ENCODE data around the gene LIPT2. TPM values are rescaled to one million over a fixed set of nuclear protein-coding genes. Genes with fewer than 3 reads are reported as not detected.
"Not testable (repeated sequence)": the region's sequence is repeated elsewhere in the genome, so short reads cannot be mapped to it uniquely, and the experiment has no call there.

The LIPT2 gene
- total RNA-seq, result 6.1 TPM
- polyA plus RNA-seq, result 2.3 TPM
- long read RNA-seq, donor 1, result 0 reads
- long read RNA-seq, donor 2, result 0 reads
- long read RNA-seq, donor 3, transcript LIPT2-201 (2 exons, 1,018 nt), result major isoform, 7 of 21 reads
- long read RNA-seq, donor 3, partial matches to known transcripts, result 13 of 21 reads
- long read RNA-seq, donor 3, other reads (novel, unspliced or antisense), result 0 of 21 reads
- long read RNA-seq, donor 4, partial matches to known transcripts, result 0 of 3 reads
- long read RNA-seq, donor 4, other reads (novel, unspliced or antisense), result 0 of 3 reads
- long read RNA-seq, donor 5, partial matches to known transcripts, result 0 of 4 reads
- long read RNA-seq, donor 5, other reads (novel, unspliced or antisense), result 0 of 4 reads
- long read RNA-seq, donor 6, partial matches to known transcripts, result 0 of 3 reads
- long read RNA-seq, donor 6, other reads (novel, unspliced or antisense), result 0 of 3 reads
- long read RNA-seq, donor 7, partial matches to known transcripts, result 0 of 2 reads
- long read RNA-seq, donor 7, other reads (novel, unspliced or antisense), result 0 of 2 reads
- long read RNA-seq, donor 8, partial matches to known transcripts, result 0 of 3 reads
- long read RNA-seq, donor 8, other reads (novel, unspliced or antisense), result 0 of 3 reads
- long read RNA-seq, donor 9, partial matches to known transcripts, result 0 of 4 reads
- long read RNA-seq, donor 9, other reads (novel, unspliced or antisense), result 0 of 4 reads
- long read RNA-seq, donor 10, partial matches to known transcripts, result 0 of 1 reads
- long read RNA-seq, donor 10, other reads (novel, unspliced or antisense), result 0 of 1 reads

DNA sequence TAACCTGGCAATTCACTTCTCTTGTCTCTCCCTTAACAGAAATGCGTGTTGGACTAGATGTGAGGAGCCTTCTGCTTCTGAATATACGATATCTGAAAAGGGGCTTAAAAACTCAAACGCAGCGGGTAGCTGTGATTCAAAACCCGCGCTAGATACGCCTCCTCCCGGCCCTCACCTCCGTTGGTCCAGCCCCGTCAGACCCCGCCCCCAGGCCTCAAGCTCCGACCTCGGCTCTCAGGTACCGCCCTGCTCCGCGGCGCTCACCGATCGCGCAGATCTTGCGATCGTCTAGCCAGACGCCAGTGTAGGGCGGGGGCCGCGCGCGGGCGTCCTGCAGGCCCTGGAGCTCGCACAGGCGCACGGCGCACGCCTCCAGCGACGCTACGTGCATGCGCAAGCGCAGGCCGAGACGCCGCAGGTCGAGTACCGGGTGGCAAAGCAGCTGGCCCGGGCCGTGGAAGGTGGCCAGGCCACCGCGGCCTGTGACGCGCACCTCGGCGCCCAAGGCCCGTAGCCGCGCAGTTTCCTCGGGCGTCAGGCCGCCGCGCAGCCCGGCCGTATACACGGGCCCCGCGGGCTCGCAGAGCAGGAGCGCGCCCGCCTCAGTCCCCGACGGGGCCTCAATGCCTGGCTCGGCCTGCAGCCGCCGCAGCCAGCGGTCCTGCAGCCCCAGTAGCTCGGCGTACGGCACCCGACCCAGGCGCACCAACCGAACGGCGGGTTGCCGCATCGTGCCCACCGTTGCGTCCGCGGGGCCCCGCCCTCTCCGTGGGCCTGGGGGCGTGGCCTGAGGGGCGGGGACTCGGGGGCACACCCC, at the start of gene LIPT2:
LIPT2 (minus strand) TSS at position 751 of the 817 bp plus-strand sequence; CDS start at position 730, 21 bp downstream.
- peak within 1 kb of the TSS; percentile 44 to 82 for H3K4me3 ChIP-seq (ENCODE audit: low read length in 2 of 2)
- peaks cover 0 to 15% of the 10 kb centered on the region in 2 donors for H3K4me1 ChIP-seq (ENCODE audit: control insufficient read depth in 2 of 2, insufficient read depth in 2 of 2, low read length in 2 of 2)
- peak; percentile 89 to 99 (median 96) for DNase-seq (ENCODE audit: low read depth in 6 of 9, low spot score in 9 of 9)
- H3K36me3 ChIP-seq (ENCODE audit: control insufficient read depth in 2 of 2, insufficient read depth in 2 of 2, low read length in 1 of 2), result no peaks in the 10 kb centered on the region
- peak within 1 kb of the TSS; percentile 90 to 99 for H3K27ac ChIP-seq (ENCODE audit: low read depth in 1 of 2, low read length in 1 of 2)
- no peaks in the 10 kb centered on the region for H3K27me3 ChIP-seq (ENCODE audit: control insufficient read depth in 2 of 2, insufficient read depth in 1 of 2, low read length in 1 of 2)
- no peaks in the 10 kb centered on the region for H3K9me3 ChIP-seq (ENCODE audit: control insufficient read depth in 2 of 2, insufficient read depth in 1 of 2, low read length in 1 of 2)
- under 1% methylated on average over 94 of the region's 94 CpGs for WGBS

DNA sequence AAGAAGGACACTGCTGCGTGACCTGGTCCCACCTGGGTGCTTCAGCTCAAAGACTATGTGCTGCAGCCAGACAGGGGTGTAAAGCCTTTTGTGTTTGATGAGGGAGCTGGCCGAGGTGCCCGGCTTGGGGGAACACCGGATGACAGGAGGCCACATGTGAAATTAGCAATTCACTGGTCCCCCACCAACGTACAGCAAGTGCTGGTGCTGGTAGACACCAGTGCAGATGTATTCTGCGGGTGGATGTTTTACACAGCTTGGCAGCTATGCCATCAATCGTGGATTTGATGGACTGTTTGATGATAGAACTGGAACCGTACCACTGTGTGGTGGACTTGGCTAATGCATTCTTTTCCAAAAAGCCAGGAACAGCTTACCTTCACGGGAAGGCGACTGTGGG, 47.9 kb upstream of the LIPT2 start:
- Histone ChIP-seq H3K4me3 (ENCODE audit: low read length in 2 of 2) (no peak overlapping the region), H3K4me1 (ENCODE audit: control insufficient read depth in 2 of 2, insufficient read depth in 2 of 2, low read length in 2 of 2) (no peaks in the 10 kb centered on the region), H3K27ac (ENCODE audit: low read depth in 1 of 2, low read length in 1 of 2) (no peak overlapping the region), H3K27me3 (ENCODE audit: control insufficient read depth in 2 of 2, insufficient read depth in 1 of 2, low read length in 1 of 2) (no peaks in the 10 kb centered on the region), H3K36me3 (ENCODE audit: control insufficient read depth in 2 of 2, insufficient read depth in 2 of 2, low read length in 1 of 2) (no peaks in the 10 kb centered on the region), H3K9me3 (ENCODE audit: control insufficient read depth in 2 of 2, insufficient read depth in 1 of 2, low read length in 1 of 2) (peaks cover 0 to 33% of the 10 kb centered on the region in 2 donors)
- WGBS, result 95% methylated on average over 10 of the region's 10 CpGs
- no peak for DNase-seq (ENCODE audit: low read depth in 6 of 9, low spot score in 9 of 9)

DNA sequence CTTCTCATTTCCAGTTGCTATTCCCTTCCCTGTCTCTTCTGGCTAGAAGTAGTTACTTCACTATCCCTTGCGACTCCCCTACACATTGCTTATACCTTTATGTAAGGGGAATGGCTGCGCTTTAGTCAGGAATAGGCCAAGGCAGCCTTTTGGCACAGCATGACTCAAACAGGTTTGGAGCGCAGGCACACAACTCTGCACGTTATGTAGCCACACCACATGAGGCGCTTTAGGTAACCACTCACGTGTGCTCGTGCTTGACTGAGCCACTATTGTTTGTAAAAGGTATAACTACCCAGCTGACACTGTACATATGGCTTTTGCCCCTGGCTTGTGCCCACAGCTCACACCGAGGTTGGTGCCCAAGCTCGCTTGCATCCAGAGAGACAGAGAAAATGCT, 46.7 kb upstream of the LIPT2 start:
- DNase-seq (ENCODE audit: low read depth in 6 of 9, low spot score in 9 of 9), result no peak
- Histone ChIP-seq H3K36me3 (ENCODE audit: control insufficient read depth in 2 of 2, insufficient read depth in 2 of 2, low read length in 1 of 2) (no peaks in the 10 kb centered on the region), H3K9me3 (ENCODE audit: control insufficient read depth in 2 of 2, insufficient read depth in 1 of 2, low read length in 1 of 2) (peaks cover 0 to 33% of the 10 kb centered on the region in 2 donors)

DNA sequence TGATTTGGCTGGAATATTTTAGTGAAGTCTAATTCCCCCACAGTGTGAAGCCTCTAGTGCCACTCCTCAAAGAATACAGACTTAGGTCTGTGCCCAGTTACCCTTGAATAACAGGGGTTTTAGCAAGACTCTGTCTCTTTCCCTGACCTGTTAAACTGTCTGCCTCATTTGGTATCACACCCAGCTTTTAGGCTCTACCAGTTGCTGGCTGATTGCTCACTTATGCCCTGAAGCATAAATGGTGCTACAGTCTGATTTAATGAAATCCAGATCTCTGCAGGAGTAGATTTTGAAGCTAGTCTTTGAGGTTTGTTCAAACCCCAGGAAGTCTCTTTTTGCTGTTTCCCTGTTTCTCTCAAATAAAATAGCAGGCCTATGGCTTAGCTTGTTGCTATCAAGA, 45.2 kb upstream of the LIPT2 start:
- Histone ChIP-seq H3K27ac (ENCODE audit: low read depth in 1 of 2, low read length in 1 of 2) (no peak overlapping the region), H3K4me1 (ENCODE audit: control insufficient read depth in 2 of 2, insufficient read depth in 2 of 2, low read length in 2 of 2) (no peaks in the 10 kb centered on the region), H3K4me3 (ENCODE audit: low read length in 2 of 2) (no peak overlapping the region), H3K9me3 (ENCODE audit: control insufficient read depth in 2 of 2, insufficient read depth in 1 of 2, low read length in 1 of 2) (peaks cover 0 to 21% of the 10 kb centered on the region in 2 donors), H3K27me3 (ENCODE audit: control insufficient read depth in 2 of 2, insufficient read depth in 1 of 2, low read length in 1 of 2) (no peaks in the 10 kb centered on the region), H3K36me3 (ENCODE audit: control insufficient read depth in 2 of 2, insufficient read depth in 2 of 2, low read length in 1 of 2) (no peaks in the 10 kb centered on the region)
- no peak for DNase-seq (ENCODE audit: low read depth in 6 of 9, low spot score in 9 of 9)

More for the DNA sequence above, 46.7 kb upstream of the LIPT2 start:
- WGBS, result 98% methylated on average over 9 of the region's 9 CpGs
- Histone ChIP-seq H3K4me3 (ENCODE audit: low read length in 2 of 2) (no peak overlapping the region), H3K27me3 (ENCODE audit: control insufficient read depth in 2 of 2, insufficient read depth in 1 of 2, low read length in 1 of 2) (no peaks in the 10 kb centered on the region), H3K27ac (ENCODE audit: low read depth in 1 of 2, low read length in 1 of 2) (no peak overlapping the region), H3K4me1 (ENCODE audit: control insufficient read depth in 2 of 2, insufficient read depth in 2 of 2, low read length in 2 of 2) (no peaks in the 10 kb centered on the region)

DNA sequence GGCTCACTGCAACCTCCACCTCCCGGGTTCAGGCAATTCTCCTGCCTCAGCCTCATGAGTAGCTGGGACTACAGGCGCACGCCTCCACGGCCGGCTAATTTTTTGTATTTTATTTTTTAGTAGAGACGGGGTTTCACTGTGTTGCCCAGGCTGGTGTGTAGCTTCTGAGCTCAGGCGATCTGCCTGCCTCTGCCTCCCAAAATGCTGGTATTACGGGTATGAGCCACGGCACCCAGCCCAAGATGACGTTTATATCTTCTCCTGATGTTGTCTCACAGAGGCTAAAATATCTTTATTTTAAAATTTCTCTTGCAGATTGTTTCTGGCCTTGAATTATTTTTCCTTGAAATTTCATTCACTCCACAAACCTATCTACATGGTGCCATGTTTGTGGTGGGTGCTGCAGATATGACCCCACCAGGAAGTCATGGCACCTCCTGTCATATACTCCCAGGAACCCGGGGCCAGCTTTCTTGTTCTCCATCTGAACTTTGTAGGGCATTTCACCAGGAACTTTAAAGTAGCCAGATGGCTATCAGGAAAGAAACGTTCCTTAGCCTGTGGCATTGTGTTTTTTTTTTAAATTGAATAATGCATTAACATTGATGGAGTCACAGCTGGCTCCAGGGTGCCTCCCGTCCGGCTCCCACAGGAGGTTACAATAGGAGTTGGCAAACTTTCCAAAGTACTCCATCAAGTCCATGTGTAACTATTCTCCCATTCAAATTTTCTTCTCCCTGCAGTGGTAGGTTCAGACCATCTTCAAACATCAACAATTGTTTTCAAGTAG, 42.0 kb upstream of the LIPT2 start:
- DNase-seq (ENCODE audit: low read depth in 6 of 9, low spot score in 9 of 9), result no peak
- Histone ChIP-seq H3K36me3 (ENCODE audit: control insufficient read depth in 2 of 2, insufficient read depth in 2 of 2, low read length in 1 of 2) (no peaks in the 10 kb centered on the region), H3K27ac (ENCODE audit: low read depth in 1 of 2, low read length in 1 of 2) (no peak overlapping the region), H3K4me3 (ENCODE audit: low read length in 2 of 2) (no peak overlapping the region), H3K9me3 (ENCODE audit: control insufficient read depth in 2 of 2, insufficient read depth in 1 of 2, low read length in 1 of 2) (peaks cover 0 to 4% of the 10 kb centered on the region in 2 donors), H3K27me3 (ENCODE audit: control insufficient read depth in 2 of 2, insufficient read depth in 1 of 2, low read length in 1 of 2) (no peaks in the 10 kb centered on the region), H3K4me1 (ENCODE audit: control insufficient read depth in 2 of 2, insufficient read depth in 2 of 2, low read length in 2 of 2) (no peaks in the 10 kb centered on the region)
- 96% methylated on average over 14 of the region's 14 CpGs for WGBS

DNA sequence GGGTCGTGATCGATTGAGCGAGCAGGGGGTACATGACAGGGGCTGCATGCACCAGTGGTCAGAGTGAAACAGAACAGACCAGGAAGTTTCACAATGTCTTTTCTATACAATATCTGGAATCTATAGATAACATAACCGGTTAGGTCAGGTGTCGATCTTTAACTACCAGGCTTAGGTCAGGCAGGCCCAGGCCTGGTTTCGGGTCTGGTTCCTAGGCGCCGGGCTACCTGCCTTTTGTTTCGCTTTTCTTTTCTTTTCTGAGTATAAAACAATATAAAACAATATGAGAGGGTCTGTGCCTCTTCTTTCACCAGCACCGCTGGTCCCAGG, 41.4 kb upstream of the LIPT2 start:
- not testable (repeated sequence) for H3K36me3 ChIP-seq (ENCODE audit: control insufficient read depth in 2 of 2, insufficient read depth in 2 of 2, low read length in 1 of 2); H3K27ac ChIP-seq (ENCODE audit: low read depth in 1 of 2, low read length in 1 of 2); H3K4me3 ChIP-seq (ENCODE audit: low read length in 2 of 2); H3K9me3 ChIP-seq (ENCODE audit: control insufficient read depth in 2 of 2, insufficient read depth in 1 of 2, low read length in 1 of 2); DNase-seq (ENCODE audit: low read depth in 6 of 9, low spot score in 9 of 9); H3K4me1 ChIP-seq (ENCODE audit: control insufficient read depth in 2 of 2, insufficient read depth in 2 of 2, low read length in 2 of 2); H3K27me3 ChIP-seq (ENCODE audit: control insufficient read depth in 2 of 2, insufficient read depth in 1 of 2, low read length in 1 of 2)
- WGBS, result 95% methylated on average over 10 of the region's 10 CpGs

DNA sequence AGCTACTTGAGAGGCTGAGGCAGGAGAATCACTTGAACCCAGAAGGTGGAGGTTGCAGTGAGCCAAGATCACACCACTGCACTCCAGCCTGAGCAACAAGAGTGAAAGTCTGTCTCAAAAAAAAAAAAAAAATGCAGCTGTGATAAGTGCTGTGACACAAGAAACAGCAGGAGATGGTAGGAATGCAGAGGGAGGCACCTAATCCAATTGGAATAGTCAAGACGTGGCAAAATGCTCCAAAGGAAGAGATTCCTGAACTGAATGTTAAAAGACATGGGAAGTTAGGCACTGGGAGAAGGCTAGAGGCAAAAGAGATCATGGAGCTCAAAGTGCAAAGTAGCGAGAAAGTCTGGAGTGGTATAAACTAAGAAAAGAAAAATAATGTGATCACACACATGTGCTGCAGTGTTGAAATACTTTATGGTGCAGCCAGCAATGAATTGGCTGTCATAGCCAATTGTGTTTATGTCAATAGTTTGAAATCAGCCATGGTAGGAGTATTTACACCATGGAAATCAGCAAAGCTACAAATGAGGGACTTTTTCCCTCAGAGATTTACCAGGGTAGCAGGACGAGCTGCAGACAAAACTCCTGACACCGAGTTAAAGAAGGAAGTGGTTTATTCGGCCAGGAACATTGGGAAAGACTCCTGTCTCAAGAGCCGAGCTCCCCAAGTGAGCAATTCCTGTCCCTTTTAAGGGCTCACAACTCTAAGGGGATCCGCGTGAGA, 40.9 kb upstream of the LIPT2 start:
- no peaks in the 10 kb centered on the region for H3K4me1 ChIP-seq (ENCODE audit: control insufficient read depth in 2 of 2, insufficient read depth in 2 of 2, low read length in 2 of 2)
- H3K27ac ChIP-seq (ENCODE audit: low read depth in 1 of 2, low read length in 1 of 2), result no peak overlapping the region
- H3K4me3 ChIP-seq (ENCODE audit: low read length in 2 of 2), result no peak overlapping the region
- no peaks in the 10 kb centered on the region for H3K9me3 ChIP-seq (ENCODE audit: control insufficient read depth in 2 of 2, insufficient read depth in 1 of 2, low read length in 1 of 2)
- WGBS, result 79% methylated on average over 8 of the region's 8 CpGs
- no peaks in the 10 kb centered on the region for H3K36me3 ChIP-seq (ENCODE audit: control insufficient read depth in 2 of 2, insufficient read depth in 2 of 2, low read length in 1 of 2)
- no peak for DNase-seq (ENCODE audit: low read depth in 6 of 9, low spot score in 9 of 9)
- no peaks in the 10 kb centered on the region for H3K27me3 ChIP-seq (ENCODE audit: control insufficient read depth in 2 of 2, insufficient read depth in 1 of 2, low read length in 1 of 2)

DNA sequence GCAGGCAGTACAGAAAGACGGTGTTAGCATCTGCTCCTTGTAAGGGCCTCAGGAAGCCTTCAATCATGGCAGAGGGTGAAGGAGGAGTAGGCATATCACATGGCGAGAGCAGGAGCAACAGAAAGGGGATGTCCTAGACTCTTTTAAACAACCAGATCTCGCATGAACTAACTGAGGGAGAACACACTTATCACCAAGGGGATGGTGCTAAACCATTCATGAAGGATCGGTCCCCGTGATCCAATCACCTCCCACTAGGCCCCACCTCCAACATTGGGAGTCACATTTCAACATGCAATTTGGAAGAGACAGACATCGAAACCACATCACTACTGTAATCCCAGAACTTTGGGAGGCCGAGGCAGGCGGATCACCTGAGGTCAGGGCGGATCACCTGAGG, 39.9 kb upstream of the LIPT2 start:
- no peaks in the 10 kb centered on the region for H3K36me3 ChIP-seq (ENCODE audit: control insufficient read depth in 2 of 2, insufficient read depth in 2 of 2, low read length in 1 of 2)
- no peak overlapping the region for H3K4me3 ChIP-seq (ENCODE audit: low read length in 2 of 2)
- WGBS, result 90% methylated on average over 9 of the region's 9 CpGs
- no peaks in the 10 kb centered on the region for H3K27me3 ChIP-seq (ENCODE audit: control insufficient read depth in 2 of 2, insufficient read depth in 1 of 2, low read length in 1 of 2)
- no peaks in the 10 kb centered on the region for H3K9me3 ChIP-seq (ENCODE audit: control insufficient read depth in 2 of 2, insufficient read depth in 1 of 2, low read length in 1 of 2)
- DNase-seq (ENCODE audit: low read depth in 6 of 9, low spot score in 9 of 9), result no peak
- H3K4me1 ChIP-seq (ENCODE audit: control insufficient read depth in 2 of 2, insufficient read depth in 2 of 2, low read length in 2 of 2), result no peaks in the 10 kb centered on the region
- no peak overlapping the region for H3K27ac ChIP-seq (ENCODE audit: low read depth in 1 of 2, low read length in 1 of 2)

Measured in thymus (tissue), 14 donors.